Esophagus squamous epithelium (tissue), 4 donors: ENCODE results near the gene COX19.
"Not testable (repeated sequence)": the region's sequence is repeated elsewhere in the genome, so short reads cannot be mapped to it uniquely, and the experiment has no call there.

Source experiments
- POLR2A ChIP-seq, 4 donors: fragments of 450-650 bp; IDR thresholded peaks; one replicate each; pipeline ENCODE4 v1.6.1; 2017; ENCODE audit warnings: antibody characterized with exemption in 4 of 4, mild to moderate bottlenecking in 4 of 4, moderate library complexity in 3 of 4
- TF ChIP-seq, protein P1 (sequence below), 6 experiments: fragments of 450-650 bp in 4 of 6; fragments of 200-600 bp in 2 of 6; sonication (generic) in 2 of 6; IDR thresholded peaks; one replicate each; pipeline ENCODE4 v1.5.1; 2016 to 2019; ENCODE audit warnings: antibody characterized with exemption in 6 of 6, mild to moderate bottlenecking in 4 of 6, moderate library complexity in 4 of 6

DNA sequence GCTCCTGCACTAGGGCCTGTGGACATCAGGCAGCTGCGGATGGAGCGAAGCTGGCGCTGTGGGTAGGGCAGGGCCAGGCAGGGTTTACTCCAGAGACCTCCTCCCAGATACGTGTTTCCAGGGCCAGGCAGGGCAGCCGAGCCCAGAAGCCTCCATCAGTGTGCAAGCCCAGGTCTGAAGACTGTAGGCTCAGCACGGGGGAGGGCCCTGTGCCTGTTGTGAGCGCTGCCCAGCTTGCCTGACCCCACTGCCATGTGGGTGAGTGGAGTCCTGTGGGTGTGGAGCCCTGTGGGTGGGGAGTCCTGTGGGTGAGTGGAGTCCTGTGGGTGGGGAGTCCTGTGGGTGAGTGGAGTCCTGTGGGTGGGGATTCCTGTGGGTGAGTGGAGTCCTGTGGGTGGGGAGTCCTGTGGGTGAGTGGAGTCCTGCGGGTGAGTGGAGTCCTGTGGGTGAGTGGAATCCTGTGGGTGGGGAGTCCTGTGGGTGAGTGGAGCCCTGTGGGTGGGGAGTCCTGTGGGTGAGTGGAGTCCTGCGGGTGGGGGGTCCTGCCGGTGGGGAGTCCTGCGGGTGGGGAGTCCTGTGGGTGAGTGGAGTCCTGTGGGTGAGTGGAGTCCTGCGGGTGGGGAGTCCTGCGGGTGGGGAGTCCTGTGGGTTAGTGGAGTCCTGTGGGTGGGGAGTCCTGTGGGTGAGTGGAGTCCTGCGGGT lies 25.9 kb upstream of the COX19 start:
- TF ChIP-seq, protein P1, sequence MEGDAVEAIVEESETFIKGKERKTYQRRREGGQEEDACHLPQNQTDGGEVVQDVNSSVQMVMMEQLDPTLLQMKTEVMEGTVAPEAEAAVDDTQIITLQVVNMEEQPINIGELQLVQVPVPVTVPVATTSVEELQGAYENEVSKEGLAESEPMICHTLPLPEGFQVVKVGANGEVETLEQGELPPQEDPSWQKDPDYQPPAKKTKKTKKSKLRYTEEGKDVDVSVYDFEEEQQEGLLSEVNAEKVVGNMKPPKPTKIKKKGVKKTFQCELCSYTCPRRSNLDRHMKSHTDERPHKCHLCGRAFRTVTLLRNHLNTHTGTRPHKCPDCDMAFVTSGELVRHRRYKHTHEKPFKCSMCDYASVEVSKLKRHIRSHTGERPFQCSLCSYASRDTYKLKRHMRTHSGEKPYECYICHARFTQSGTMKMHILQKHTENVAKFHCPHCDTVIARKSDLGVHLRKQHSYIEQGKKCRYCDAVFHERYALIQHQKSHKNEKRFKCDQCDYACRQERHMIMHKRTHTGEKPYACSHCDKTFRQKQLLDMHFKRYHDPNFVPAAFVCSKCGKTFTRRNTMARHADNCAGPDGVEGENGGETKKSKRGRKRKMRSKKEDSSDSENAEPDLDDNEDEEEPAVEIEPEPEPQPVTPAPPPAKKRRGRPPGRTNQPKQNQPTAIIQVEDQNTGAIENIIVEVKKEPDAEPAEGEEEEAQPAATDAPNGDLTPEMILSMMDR (IDR thresholded peaks at IDR 0.05), result not testable (repeated sequence)
- not testable (repeated sequence) for TF ChIP-seq POLR2A (IDR thresholded peaks at IDR 0.05)
